Liver (tissue), 3 donors: Measurements from ENCODE around the gene MYO1F.

Experiments
- CTCF ChIP-seq: fragments of 150-350 bp; IDR thresholded peaks from 2 replicates; pipeline ENCODE4 v1.5.1; 2017; ENCODE audit warnings: improper control_type of control experiment, low read depth, low read length; ENCODE audit not compliant: missing input control
- GABPA ChIP-seq, 2 donors: IDR thresholded peaks in 1 of 2; conservative IDR thresholded peaks in 1 of 2; 2 replicates each; pipeline ENCODE4 v1.6.1; 2016; ENCODE audit warnings: antibody characterized with exemption in 2 of 2, mild to moderate bottlenecking in 1 of 2, moderate library complexity in 1 of 2
- donor health status: healthy.
- donor health status: healthy.

DNA sequence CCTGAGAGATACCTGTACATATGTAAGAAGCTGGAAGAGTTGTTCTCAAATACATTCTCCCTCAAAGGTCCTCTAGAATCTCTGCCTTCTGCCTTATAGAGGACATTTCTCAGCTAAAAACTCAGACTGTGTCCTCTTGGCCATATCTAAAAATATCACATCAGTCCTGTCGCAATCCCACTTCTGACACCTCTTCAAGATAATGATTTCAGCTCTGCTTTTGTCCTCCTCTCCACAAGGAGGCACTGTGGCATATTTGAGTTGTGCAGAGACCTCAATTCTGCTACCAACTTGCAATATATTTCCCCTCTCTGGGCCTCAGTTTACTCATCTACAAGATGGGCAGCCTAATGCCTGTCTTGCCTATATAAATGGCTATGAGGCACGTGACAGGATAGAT, 16.7 kb upstream of the MYO1F start:
- TF ChIP-seq GABPA (IDR thresholded peaks at IDR 0.05 in 1 of 2, conservative IDR thresholded peaks at IDR 0.05 in 1 of 2), result no peak
- TF ChIP-seq CTCF, result no peak
